GM18520 (cell line): Measurements from ENCODE around the gene SLC25A36.

Experiments
- ATAC-seq: cut with Tn5 transposase; IDR thresholded peaks from one replicate; pipeline ENCODE4 v1.9.1; 2021; ENCODE audit not compliant: unreplicated experiment

SLC25A36 gene

GRCh38 chr3:140941434-140942220, at the start of gene SLC25A36:
TSS of gene SLC25A36 (plus strand) at chr3:140941836. CDS start at chr3:140942055, 219 bp downstream.
- ATAC-seq, result peak; percentile 98

- no peak for ATAC-seq
These were observed 44.6 kb upstream of the SLC25A36 start for GRCh38 chr3:140896997-140897396.

- ATAC-seq, result peak; percentile 41
These were observed 43.1 kb upstream of the SLC25A36 start for GRCh38 chr3:140898340-140899180.

GRCh38 chr3:140899363-140899762, 42.3 kb upstream of the SLC25A36 start:
- no peak for ATAC-seq

- ATAC-seq, result no peak
These were observed 38.8 kb upstream of the SLC25A36 start for GRCh38 chr3:140902791-140903190.

- ATAC-seq, result no peak
These were observed 38.4 kb upstream of the SLC25A36 start for GRCh38 chr3:140903196-140903595.

GRCh38 chr3:140904521-140904920, 37.1 kb upstream of the SLC25A36 start:
- ATAC-seq, result no peak

- no peak for ATAC-seq
These were observed 36.1 kb upstream of the SLC25A36 start for GRCh38 chr3:140905559-140905958.

- ATAC-seq, result no peak
These were observed 34.9 kb upstream of the SLC25A36 start for GRCh38 chr3:140906785-140907184.

GRCh38 chr3:140910860-140911259, 30.8 kb upstream of the SLC25A36 start:
- no peak for ATAC-seq

- ATAC-seq, result no peak
These were observed 29.8 kb upstream of the SLC25A36 start for GRCh38 chr3:140911822-140912221.

GRCh38 chr3:140913728-140914127, 27.9 kb upstream of the SLC25A36 start:
- no peak for ATAC-seq

GRCh38 chr3:140914384-140914945, 27.2 kb upstream of the SLC25A36 start:
- ATAC-seq, result no peak

- no peak for ATAC-seq
These were observed 25.0 kb upstream of the SLC25A36 start for GRCh38 chr3:140916603-140917002.

GRCh38 chr3:140917772-140918171, 23.9 kb upstream of the SLC25A36 start:
- ATAC-seq, result no peak

- no peak for ATAC-seq
These were observed 21.6 kb upstream of the SLC25A36 start for GRCh38 chr3:140920029-140920428.

- no peak for ATAC-seq
These were observed 19.0 kb upstream of the SLC25A36 start for GRCh38 chr3:140922634-140923033.

- no peak for ATAC-seq
These were observed 17.4 kb upstream of the SLC25A36 start for GRCh38 chr3:140924097-140924873.

- ATAC-seq, result no peak
These were observed 14.2 kb upstream of the SLC25A36 start for GRCh38 chr3:140927279-140928069.

GRCh38 chr3:140929446-140929845, 12.2 kb upstream of the SLC25A36 start:
- no peak for ATAC-seq
